Esophagus squamous epithelium (tissue), 4 donors: ENCODE results near the gene EGR2.

Experiments used
- POLR2A ChIP-seq, 4 donors: fragments of 450-650 bp; IDR thresholded peaks; one replicate each; pipeline ENCODE4 v1.6.1; 2017; ENCODE audit warnings: antibody characterized with exemption in 4 of 4, mild to moderate bottlenecking in 4 of 4, moderate library complexity in 3 of 4
- TF ChIP-seq, protein P1 (sequence below), 6 experiments: fragments of 450-650 bp in 4 of 6; fragments of 200-600 bp in 2 of 6; sonication (generic) in 2 of 6; IDR thresholded peaks; one replicate each; pipeline ENCODE4 v1.5.1; 2016 to 2019; ENCODE audit warnings: antibody characterized with exemption in 6 of 6, mild to moderate bottlenecking in 4 of 6, moderate library complexity in 4 of 6

DNA sequence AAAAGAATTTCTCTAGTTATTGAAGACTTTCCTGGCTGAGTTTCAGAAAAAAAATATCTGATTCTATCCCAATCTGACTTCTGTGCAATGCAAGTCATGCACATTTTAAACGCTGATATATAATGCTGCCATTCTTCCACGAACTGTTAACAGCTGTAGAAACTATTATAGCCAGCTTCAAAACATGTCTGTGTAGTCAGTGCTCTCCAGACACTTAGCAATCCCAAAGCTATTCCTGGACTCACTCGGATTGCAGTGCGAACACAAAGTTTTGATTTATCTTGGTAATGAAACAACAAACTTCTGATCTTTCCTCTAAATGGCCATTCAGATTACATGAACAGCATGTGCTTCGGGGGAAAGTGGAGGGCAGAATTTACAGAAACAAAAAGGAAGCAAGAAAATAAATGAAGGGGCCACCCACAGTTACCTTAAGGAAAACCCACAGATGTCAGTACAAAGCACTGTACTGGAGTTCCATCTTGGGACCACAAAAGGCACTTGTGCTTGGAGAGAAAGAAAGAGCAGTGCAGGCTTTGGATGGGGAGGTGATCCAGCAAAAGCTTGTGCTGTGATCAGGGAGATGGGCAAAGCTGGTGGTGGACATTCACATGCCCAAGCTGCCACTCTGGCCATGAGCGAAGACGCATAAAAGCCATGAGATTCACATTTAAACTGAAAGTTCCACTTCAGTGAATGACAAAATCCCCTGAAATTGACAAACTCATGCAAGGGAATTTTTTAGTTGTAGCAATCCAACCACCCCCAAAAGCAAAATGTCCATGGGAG is 43.8 kb downstream of the EGR2 start:
- TF ChIP-seq, protein P1, sequence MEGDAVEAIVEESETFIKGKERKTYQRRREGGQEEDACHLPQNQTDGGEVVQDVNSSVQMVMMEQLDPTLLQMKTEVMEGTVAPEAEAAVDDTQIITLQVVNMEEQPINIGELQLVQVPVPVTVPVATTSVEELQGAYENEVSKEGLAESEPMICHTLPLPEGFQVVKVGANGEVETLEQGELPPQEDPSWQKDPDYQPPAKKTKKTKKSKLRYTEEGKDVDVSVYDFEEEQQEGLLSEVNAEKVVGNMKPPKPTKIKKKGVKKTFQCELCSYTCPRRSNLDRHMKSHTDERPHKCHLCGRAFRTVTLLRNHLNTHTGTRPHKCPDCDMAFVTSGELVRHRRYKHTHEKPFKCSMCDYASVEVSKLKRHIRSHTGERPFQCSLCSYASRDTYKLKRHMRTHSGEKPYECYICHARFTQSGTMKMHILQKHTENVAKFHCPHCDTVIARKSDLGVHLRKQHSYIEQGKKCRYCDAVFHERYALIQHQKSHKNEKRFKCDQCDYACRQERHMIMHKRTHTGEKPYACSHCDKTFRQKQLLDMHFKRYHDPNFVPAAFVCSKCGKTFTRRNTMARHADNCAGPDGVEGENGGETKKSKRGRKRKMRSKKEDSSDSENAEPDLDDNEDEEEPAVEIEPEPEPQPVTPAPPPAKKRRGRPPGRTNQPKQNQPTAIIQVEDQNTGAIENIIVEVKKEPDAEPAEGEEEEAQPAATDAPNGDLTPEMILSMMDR (IDR thresholded peaks at IDR 0.05): no peak
- TF ChIP-seq POLR2A (IDR thresholded peaks at IDR 0.05): no peak
